Measurements from ENCODE around the gene VMO1. TPM values are rescaled to one million over a fixed set of nuclear protein-coding genes. Genes with fewer than 3 reads are reported as not detected.

The VMO1 gene
- polyA plus RNA-seq, 1 of the 3 experiments (the other 2 are of a cell fraction): 1.3 TPM

DNA sequence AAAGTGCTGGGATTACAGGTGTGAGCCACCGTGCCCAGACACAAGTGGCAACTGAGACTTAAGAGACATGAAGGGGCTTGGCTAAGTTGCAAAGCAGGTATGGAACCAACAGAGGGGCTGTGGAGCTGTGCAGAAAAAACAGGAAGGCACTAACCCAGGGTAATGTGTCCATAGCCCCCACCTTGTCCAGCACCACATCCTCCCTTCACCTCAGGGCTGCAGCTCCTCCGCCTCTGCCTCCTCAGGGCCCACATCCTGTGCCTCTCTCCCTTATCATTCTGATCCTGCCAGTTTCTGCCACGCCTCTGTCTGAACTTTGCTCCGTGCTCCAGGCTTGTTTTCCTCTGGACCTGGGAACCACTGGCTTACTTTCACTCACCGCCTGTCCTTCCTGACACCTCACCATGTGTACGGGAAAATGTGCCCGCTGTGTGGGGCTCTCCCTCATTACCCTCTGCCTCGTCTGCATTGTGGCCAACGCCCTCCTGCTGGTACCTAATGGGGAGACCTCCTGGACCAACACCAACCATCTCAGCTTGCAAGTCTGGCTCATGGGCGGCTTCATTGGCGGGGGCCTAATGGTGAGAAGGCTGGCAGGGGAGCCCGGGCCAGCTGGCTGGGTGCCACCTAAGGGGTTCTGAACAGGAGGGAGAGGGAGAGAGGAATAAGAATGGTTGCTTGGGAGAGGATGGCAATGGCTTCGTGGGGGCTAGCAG, 14.5 kb downstream of the VMO1 start, which contains the start of gene TM4SF5:
TM4SF5 (plus strand) TSS at position 368 of the 716 bp plus-strand sequence; CDS start at position 405, 37 bp downstream.
- no peak within 1 kb of the TSS for H3K4me3 ChIP-seq (ENCODE audit: low read depth in 2 of 2, low read length in 1 of 2)
- H3K9me3 ChIP-seq: no peaks in the 10 kb centered on the region
- H3K36me3 ChIP-seq (replicated peaks in 1 of 2; ENCODE audit: control insufficient read depth in 1 of 2, insufficient read depth in 2 of 2, low read length in 1 of 2): no peaks in the 10 kb centered on the region
- ChIA-PET POLR2A (interaction anchor here (0.5 to 1.3 kb wide), 3 partner anchors 14 to 721 kb away, joined by 3 to 4 read pairs (median 3); no protein-coding TSS in a partner anchor), CTCF (interaction anchor here (0.9 to 3.4 kb wide), 4 partner anchors 14 to 132 kb away, joined by 3 to 21 read pairs (median 4); partner anchors contain the start of genes CHRNE and GLTPD2)
- H4K20me1 ChIP-seq (ENCODE audit: insufficient read depth): no peaks in the 10 kb centered on the region
- H3K4me2 ChIP-seq: no peak within 1 kb of the TSS
- H3K4me1 ChIP-seq (ENCODE audit: control insufficient read depth in 1 of 2, insufficient read depth in 2 of 2, low read depth in 1 of 2, low read length in 1 of 2): peaks cover 0 to 10% of the 10 kb centered on the region in 2 experiments; a peak in 1 of 4 replicates
- no peak within 1 kb of the TSS for H3K9ac ChIP-seq
- TF ChIP-seq ELF1 (IDR thresholded peaks at IDR 0.05) (no peak), TAF1 (IDR thresholded peaks at IDR 0.05; ENCODE audit: borderline replicate concordance, low read depth, low read length) (no peak), RFX5 (IDR thresholded peaks at IDR 0.05; ENCODE audit: low read length) (no peak), FOXJ3 (CRISPR knock-in tag; IDR thresholded peaks at IDR 0.05) (no peak), SMC3 (IDR thresholded peaks at IDR 0.05; ENCODE audit: low read depth, low read length) (no peak), GATA2 (CRISPR knock-in tag; IDR thresholded peaks at IDR 0.05) (no peak), RXRA (IDR thresholded peaks at IDR 0.05; ENCODE audit: borderline replicate concordance, low read depth) (no peak), TEAD4 (IDR thresholded peaks at IDR 0.05; ENCODE audit: borderline replicate concordance, insufficient read depth) (no peak), CHD2 (IDR thresholded peaks at IDR 0.05; ENCODE audit: low read length, partially characterized antibody) (no peak), EZH2phosphoT487 (IDR thresholded peaks at IDR 0.05; ENCODE audit: borderline replicate concordance, low read depth) (no peak), FOSL2 (IDR thresholded peaks at IDR 0.05; ENCODE audit: borderline replicate concordance, low read depth) (no peak), NFIC (IDR thresholded peaks at IDR 0.05; ENCODE audit: borderline replicate concordance) (no peak)
- TF ChIP-seq, protein P1, sequence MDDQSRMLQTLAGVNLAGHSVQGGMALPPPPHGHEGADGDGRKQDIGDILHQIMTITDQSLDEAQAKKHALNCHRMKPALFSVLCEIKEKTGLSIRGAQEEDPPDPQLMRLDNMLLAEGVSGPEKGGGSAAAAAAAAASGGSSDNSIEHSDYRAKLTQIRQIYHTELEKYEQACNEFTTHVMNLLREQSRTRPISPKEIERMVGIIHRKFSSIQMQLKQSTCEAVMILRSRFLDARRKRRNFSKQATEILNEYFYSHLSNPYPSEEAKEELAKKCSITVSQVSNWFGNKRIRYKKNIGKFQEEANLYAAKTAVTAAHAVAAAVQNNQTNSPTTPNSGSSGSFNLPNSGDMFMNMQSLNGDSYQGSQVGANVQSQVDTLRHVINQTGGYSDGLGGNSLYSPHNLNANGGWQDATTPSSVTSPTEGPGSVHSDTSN (IDR thresholded peaks at IDR 0.05): no peak
- TF ChIP-seq, protein P2, sequence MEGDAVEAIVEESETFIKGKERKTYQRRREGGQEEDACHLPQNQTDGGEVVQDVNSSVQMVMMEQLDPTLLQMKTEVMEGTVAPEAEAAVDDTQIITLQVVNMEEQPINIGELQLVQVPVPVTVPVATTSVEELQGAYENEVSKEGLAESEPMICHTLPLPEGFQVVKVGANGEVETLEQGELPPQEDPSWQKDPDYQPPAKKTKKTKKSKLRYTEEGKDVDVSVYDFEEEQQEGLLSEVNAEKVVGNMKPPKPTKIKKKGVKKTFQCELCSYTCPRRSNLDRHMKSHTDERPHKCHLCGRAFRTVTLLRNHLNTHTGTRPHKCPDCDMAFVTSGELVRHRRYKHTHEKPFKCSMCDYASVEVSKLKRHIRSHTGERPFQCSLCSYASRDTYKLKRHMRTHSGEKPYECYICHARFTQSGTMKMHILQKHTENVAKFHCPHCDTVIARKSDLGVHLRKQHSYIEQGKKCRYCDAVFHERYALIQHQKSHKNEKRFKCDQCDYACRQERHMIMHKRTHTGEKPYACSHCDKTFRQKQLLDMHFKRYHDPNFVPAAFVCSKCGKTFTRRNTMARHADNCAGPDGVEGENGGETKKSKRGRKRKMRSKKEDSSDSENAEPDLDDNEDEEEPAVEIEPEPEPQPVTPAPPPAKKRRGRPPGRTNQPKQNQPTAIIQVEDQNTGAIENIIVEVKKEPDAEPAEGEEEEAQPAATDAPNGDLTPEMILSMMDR (IDR thresholded peaks at IDR 0.05): no peak
- TF ChIP-seq, protein P3, sequence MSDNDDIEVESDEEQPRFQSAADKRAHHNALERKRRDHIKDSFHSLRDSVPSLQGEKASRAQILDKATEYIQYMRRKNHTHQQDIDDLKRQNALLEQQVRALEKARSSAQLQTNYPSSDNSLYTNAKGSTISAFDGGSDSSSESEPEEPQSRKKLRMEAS (IDR thresholded peaks at IDR 0.05; ENCODE audit: low read depth): no peak
- no peak within 1 kb of the TSS for H3K27ac ChIP-seq (ENCODE audit: low read depth in 2 of 2, low read length in 1 of 2)
- H3K79me2 ChIP-seq (ENCODE audit: insufficient read depth): no peaks in the 10 kb centered on the region
- WGBS (ENCODE audit: low lambda C conversion rate): 24% methylated on average over 13 of the region's 13 CpGs
- no peaks in the 10 kb centered on the region for H3F3A ChIP-seq (replicated peaks; ENCODE audit: insufficient read depth)
- H3K9me2 ChIP-seq: no peaks in the 10 kb centered on the region
- no peak within 1 kb of the TSS for H2AFZ ChIP-seq (ENCODE audit: low read depth)
- DNase-seq: peak; percentile 37
- peaks cover 41% of the 10 kb centered on the region for H3K27me3 ChIP-seq (ENCODE audit: insufficient read depth)

Measured in SK-N-SH (cell line).